Stimulated activated CD4-positive, alpha-beta T cell treated with anti-CD3 and anti-CD28 coated beads, Interleukin-4, amount 100 ng/mL, for 48 hours (primary cell): ENCODE measurements around the gene SBK3.
"Not testable (repeated sequence)": the region's sequence is repeated elsewhere in the genome, so short reads cannot be mapped to it uniquely, and the experiment has no call there.

Experiments used
- DNase-seq, 2 donors: peaks; one replicate each; pipeline ENCODE4 v3.0.0-alpha.2; 2020; ENCODE audit warnings: low read depth in 2 of 2

The SBK3 gene

DNA sequence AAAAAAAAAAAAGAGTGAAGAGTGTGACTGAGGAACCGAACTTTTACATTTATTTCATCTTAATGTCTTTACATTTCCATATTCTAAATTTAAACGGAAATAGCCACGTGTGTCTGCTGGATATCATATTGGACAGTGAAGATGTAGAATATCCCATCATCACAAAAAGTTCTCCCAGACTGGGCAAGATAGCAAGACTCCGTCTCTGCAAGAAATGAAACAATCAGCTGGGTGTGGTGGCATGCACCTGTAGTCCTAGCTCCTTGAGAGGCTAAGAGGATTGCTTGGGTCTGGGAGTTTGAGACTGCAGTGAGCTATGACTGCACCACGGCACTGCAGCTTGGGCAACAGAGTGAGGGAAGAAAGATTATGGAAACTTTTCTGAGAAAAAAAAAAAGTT, 31.4 kb upstream of the SBK3 start:
- DNase-seq: no peak

- not testable (repeated sequence) for DNase-seq
Observed at GRCh38 chr19:55573929-55574328, 28.6 kb upstream of the SBK3 start.

- DNase-seq: not testable (repeated sequence)
Observed at GRCh38 chr19:55569477-55569876, 24.1 kb upstream of the SBK3 start.

GRCh38 chr19:55567708-55568328, 22.5 kb upstream of the SBK3 start:
- DNase-seq: no peak

DNA sequence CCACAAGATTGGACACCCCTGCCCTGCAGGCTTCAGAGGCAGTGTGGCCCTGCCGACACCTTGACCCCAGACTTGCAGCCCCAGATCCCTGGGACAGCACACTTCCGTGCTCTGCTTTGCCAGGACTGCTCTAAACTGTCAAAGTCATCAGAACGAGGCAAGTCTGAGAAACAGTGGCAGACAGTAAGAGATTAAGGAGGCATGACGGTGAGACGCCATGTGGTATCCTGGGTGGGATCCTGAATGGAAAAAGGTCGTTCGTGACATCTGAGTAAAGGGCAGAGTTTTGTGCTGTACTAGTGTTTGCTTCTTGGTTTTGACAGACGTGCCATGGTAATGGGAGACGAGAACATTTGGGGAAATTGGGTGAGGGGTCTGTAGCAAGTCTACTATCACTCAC, 21.5 kb upstream of the SBK3 start:
- no peak for DNase-seq

GRCh38 chr19:55563261-55563690, 17.9 kb upstream of the SBK3 start:
- no peak for DNase-seq

DNA sequence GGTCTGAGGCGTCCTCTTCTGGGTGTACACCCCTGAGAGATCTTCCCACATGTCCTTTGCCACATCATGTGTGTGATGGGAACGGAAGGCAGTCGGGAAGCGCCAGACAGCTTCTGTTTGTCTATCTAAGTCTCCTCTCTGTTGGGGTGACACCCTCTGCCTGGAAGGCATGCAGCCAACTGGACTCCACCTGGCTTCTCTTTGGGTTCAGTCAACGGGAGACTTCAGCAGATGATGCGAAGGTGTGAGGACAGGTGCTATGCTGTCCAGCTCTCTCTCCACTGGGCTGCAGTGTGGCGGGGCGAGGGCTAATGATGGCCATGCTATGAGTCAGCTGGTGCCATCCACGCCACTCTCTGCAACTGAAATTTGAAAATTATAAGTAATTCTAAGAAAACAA, 14.3 kb upstream of the SBK3 start:
- DNase-seq: no peak

- no peak for DNase-seq
Observed at GRCh38 chr19:55554741-55555152, 9.4 kb upstream of the SBK3 start.

- no peak for DNase-seq
Observed at GRCh38 chr19:55554302-55554701, 9.0 kb upstream of the SBK3 start.

DNA sequence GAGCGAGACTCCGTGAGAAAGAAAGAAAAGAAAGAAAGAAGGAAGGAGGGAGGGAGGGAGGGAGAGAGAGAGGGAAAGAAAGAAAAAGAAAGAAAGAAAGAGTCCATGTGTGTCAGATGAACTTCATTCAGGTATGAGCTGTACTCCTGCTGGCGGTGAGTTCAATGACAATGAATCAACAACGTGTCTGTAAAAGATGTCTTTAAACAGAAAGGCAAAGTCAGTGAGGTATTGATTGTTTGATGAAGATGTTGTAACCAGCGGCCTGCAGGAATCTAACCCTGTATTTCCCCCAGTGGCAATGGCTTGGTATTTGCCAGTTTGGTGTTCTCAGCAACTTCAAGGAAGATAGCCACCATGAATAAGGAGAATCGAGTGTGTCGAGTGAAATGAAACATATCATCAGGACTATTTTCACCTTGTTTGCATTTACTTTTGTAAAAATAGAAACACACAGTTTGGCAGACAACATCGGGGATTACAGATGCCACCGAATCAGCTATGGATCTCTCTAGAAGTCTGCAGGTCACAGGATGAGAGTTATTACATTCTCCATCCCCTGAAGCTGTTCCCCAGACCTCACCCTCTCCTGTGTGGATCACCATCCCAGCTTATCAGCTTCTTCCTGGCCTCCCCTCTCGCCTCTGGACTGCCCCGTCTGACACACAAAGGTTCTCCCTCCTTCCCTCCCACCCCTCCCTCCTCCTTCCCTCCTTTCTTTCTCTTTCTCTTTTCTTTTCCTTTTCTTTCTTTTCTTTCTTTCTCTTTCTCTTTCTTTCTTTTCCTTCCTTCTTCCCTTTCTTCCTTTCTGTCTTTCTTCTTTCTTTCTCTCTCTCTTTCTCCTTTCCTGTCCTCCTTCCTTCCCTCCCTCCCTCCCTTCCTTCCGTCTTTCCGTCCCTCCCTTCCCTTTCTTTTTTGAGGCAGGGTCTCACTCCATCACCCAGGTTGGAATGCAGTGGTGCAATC, 8.2 kb upstream of the SBK3 start:
- no peak for DNase-seq

DNA sequence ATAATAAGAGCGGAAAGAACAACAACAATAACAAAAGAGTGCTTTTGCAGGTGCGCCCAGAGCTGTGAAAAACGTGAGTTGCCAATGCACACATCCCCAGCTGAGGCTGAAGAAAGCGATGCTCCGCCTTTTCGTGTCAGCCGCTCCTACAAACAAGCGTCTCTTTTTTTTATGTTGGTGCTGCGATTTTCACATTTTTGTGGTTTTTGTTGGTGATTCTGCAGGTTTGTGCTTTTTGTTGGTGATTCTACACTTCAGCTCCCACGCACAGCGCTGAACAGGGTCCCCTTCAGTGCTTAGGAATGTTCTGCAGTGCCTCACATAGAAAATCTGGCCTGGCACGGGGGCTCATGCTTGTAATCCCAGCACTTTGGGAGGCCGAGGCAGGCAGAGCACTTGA, 7.3 kb upstream of the SBK3 start:
- no peak for DNase-seq

GRCh38 chr19:55552206-55552605, 6.9 kb upstream of the SBK3 start:
- DNase-seq: no peak

DNA sequence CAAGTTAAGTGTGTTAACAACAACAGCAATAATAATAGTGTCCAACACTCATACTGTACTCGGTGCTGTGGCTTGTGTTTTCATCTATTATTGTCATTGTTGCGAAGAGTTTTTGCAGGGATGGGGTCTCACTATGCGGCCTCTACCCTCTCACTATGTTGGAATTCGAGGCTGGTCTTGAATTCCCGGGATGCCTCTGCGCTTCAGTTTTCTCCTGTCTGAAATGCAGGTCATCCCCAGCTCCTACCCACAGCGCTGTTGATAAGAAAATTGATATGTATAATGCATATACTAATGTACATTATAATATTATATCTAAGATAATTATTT, 4.9 kb upstream of the SBK3 start:
- DNase-seq: no peak

GRCh38 chr19:55549500-55550320, 4.4 kb upstream of the SBK3 start:
- DNase-seq: no peak

DNA sequence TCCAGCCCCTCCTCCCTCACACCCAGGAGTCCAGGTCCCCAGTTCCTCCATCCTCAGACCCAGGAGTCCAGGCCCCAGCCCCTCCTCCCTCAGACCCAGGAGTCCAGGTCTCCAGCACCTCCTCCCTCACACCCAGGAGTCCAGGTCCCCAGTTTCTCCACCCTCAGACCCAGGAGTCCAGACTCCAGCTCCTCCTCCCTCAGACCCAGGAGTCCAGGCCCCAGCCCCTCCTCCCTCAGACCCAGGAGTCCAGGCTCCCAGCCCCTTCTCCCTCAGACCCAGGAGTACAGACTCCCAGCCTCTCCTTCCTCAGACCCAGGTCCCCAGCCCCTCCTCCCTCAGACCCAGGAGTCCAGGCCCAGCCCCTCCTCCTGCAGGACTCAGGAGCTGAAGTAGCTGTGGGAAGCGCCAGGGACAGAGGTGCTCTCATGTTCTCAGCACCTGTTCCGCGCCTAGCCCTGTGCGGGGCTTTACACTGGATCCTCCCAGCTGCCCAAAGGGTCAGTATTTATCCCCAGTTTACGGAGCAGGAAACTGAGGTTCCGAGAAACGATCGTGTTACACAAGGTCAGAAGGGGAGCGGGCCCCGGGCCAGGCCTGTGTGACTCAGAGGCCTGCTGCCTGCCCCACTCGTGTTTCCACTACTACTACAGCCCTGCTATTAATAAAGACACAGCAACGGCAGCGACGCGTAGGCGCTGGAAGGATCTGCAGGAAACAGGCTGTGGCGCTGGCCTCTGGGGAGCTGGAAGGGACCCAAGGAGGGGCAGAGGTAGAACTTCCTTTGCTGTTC, 1.7 kb upstream of the SBK3 start:
- no peak for DNase-seq

GRCh38 chr19:55546011-55546410, 668 bp upstream of the SBK3 start:
- DNase-seq: no peak

- DNase-seq: no peak
Observed at GRCh38 chr19:55544776-55545439, 435 bp downstream of the SBK3 start.

DNA sequence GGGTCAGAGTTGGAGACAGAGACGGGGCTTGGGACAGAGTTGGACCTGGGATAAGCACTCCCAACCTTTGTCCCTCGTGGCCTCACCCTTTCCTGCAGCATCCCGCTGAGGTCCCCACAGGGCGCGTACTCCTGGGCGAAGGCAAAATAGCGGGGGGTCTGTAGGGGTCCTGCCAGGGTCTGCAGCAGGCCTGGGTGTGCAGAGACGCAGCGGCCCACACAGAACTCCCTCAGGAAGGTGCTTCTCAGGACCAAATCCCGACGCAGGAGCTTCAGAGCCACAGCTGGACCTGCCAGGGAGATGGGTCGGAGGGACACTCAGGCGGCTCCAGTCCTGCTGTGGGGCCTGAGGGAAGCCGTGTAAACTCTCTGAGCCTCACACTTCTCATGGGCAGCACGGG, 1.3 kb downstream of the SBK3 start:
- no peak for DNase-seq

GRCh38 chr19:55543567-55543966, 1.8 kb downstream of the SBK3 start:
- no peak for DNase-seq

DNA sequence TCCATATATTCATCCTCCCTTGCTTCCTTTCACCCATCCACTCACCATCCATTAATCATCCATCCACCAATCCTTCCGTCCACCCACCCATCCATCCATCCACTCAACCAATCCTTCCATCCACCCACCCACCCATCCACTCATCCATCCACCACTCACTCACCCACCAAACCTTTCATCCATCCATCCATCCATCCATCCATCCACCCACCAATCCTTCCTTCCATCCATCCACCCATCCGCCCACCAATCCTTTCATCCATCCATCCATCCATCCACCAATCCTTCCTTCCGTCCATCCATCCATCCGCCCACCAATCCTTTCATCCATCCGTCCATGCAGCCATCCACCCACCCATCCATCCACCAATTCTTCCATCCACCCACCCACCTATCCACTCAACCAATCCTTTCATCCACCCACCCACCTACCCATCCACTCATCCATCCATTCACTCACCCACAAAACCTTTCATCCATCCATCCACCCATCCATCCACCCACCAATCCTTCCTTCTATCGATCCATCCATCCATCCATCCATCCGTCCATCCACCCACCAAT, 3.0 kb downstream of the SBK3 start:
- no peak for DNase-seq

DNA sequence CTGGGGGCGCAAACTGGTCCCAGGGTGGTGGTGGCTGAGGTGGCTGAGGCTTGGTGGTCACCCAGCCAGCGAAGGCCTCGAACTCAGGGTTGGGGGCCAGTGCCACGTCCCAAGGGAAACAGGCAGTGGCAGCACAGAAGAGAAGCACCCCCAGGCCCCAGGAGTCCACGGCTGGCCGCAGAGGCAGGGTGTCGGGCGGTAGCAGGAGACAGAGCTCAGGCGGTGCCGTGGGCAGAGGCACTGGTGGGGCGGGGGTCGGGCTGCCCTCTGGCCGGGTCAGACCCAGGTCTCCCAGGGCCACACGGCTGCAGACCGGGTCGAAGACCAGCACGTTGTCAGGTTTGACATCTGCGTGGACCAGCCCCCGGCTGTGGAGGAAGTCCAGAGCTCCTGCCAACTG, 4.3 kb downstream of the SBK3 start:
- DNase-seq: no peak
